ENCODE data around the gene MICAL1. TPM values are rescaled to one million over a fixed set of nuclear protein-coding genes. Genes with fewer than 3 reads are reported as not detected.

MICAL1 gene
- total and polyA plus RNA-seq, 2 donors (not counting 3 experiments of a cell fraction or from before 2014, with no cell fraction given), result 36.5 to 39.4 TPM

GRCh38 chr6:109485266-109485935, 29.8 kb upstream of the MICAL1 start:
- no peak overlapping the region for H3K9ac ChIP-seq (replicated peaks; ENCODE audit: extremely low read depth, insufficient read depth, low read length)
- ChIA-PET POLR2A (no interaction called here), CTCF (interaction anchor here (1.3 to 2.0 kb wide), 2 partner anchors 9 to 297 kb away, joined by 4 to 5 read pairs; no protein-coding TSS in a partner anchor)
- no peak overlapping the region for H3K4me3 ChIP-seq (replicated peaks in 1 of 3; ENCODE audit: insufficient read depth in 1 of 3, low read depth in 1 of 3, low read length in 3 of 3)
- H3K36me3 ChIP-seq (ENCODE audit: control insufficient read depth in 2 of 2, extremely low read depth in 1 of 2, insufficient read depth in 2 of 2, low read length in 2 of 2), result peaks cover 0 to 3% of the 10 kb centered on the region in 2 experiments
- no peak overlapping the region for H2AFZ ChIP-seq (ENCODE audit: low read depth, low read length)
- dilution Hi-C loops (cut with MboI; ENCODE audit: extremely low pct_ligation_motif_present, low sequenced_read_pairs), result no loop called here
- no peak overlapping the region for H3K4me2 ChIP-seq (ENCODE audit: insufficient read depth, low read length)
- H3K27ac ChIP-seq (ENCODE audit: insufficient read depth, low read depth, low read length), result no peak overlapping the region
- no peaks in the 10 kb centered on the region for H3K9me1 ChIP-seq (replicated peaks; ENCODE audit: control insufficient read depth, extremely low read depth, insufficient read depth, low read length)
- peaks cover 22% of the 10 kb centered on the region for H3K79me2 ChIP-seq (ENCODE audit: control insufficient read depth, insufficient read depth, low read length)
- no TSS peak for BruUV-seq (replicated peaks)
- no peaks in the 10 kb centered on the region for H3K9me3 ChIP-seq (replicated peaks; ENCODE audit: control insufficient read depth, insufficient read depth, low read length)
- FAIRE-seq (no peak), DNase-seq (ENCODE audit: low read depth, low spot score) (no peak)
- H3K4me1 ChIP-seq (ENCODE audit: control insufficient read depth, extremely low read depth, insufficient read depth, low read length), result peaks cover 17% of the 10 kb centered on the region
- TF ChIP-seq FOS (IDR thresholded peaks at IDR 0.05; ENCODE audit: borderline replicate concordance, insufficient read depth, low read length) (no peak), POLR2AphosphoS5 (IDR thresholded peaks at IDR 0.05; ENCODE audit: insufficient read depth, low read depth, low read length) (no peak), JUN (IDR thresholded peaks at IDR 0.05; ENCODE audit: borderline replicate concordance, insufficient read depth, insufficient read length, low read depth) (no peak), MYC (IDR thresholded peaks at IDR 0.05; ENCODE audit: low read depth, low read length) (no peak), MAX (IDR thresholded peaks at IDR 0.05; ENCODE audit: insufficient read depth, insufficient read length) (no peak), POLR2A (IDR thresholded peaks at IDR 0.05; ENCODE audit: low read depth, low read length) (no peak), GATA2 (IDR thresholded peaks at IDR 0.05; ENCODE audit: insufficient read depth, insufficient read length, low read depth, low read length) (no peak), EZH2 (IDR thresholded peaks at IDR 0.05; ENCODE audit: borderline replicate concordance, low read depth, low read length, severe bottlenecking) (no peak), CTCF (IDR thresholded peaks at IDR 0.05; ENCODE audit: extremely low read depth in 1 of 2, insufficient read depth in 1 of 2, low read depth in 1 of 2, low read length in 2 of 2) (no peak)
- H3K27me3 ChIP-seq (ENCODE audit: control insufficient read depth in 2 of 2, insufficient read depth in 2 of 2, low read length in 2 of 2), result peaks cover 8 to 13% of the 10 kb centered on the region in 2 experiments
- H4K20me1 ChIP-seq (replicated peaks; ENCODE audit: control insufficient read depth, extremely low read depth, insufficient read depth, low read length), result no peaks in the 10 kb centered on the region
- intact Hi-C loops (cut with micrococcal nuclease), result no loop called here
